ENCODE measurements around the gene LRP1B.

LRP1B gene

DNA sequence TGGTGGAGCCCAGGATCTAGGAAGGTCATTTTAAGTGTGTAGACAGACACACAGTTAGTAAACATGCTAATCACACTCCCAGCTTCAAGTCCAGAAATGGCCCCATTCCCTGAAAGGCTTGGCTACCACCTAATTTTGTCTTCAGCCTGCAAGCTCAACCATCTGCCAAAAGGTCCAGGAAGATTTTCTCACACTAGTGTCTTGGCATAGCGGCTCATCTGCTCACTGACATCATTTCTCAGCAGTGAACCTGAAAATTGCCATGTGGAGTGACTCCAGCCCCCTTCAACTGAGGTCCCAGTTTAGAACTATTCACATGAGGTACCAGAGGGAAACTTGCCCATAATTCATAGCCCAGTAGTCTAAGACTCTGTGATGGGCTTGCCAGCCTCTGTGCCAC is 748.9 kb downstream of the LRP1B start:
- no peak for DNase-seq

DNA sequence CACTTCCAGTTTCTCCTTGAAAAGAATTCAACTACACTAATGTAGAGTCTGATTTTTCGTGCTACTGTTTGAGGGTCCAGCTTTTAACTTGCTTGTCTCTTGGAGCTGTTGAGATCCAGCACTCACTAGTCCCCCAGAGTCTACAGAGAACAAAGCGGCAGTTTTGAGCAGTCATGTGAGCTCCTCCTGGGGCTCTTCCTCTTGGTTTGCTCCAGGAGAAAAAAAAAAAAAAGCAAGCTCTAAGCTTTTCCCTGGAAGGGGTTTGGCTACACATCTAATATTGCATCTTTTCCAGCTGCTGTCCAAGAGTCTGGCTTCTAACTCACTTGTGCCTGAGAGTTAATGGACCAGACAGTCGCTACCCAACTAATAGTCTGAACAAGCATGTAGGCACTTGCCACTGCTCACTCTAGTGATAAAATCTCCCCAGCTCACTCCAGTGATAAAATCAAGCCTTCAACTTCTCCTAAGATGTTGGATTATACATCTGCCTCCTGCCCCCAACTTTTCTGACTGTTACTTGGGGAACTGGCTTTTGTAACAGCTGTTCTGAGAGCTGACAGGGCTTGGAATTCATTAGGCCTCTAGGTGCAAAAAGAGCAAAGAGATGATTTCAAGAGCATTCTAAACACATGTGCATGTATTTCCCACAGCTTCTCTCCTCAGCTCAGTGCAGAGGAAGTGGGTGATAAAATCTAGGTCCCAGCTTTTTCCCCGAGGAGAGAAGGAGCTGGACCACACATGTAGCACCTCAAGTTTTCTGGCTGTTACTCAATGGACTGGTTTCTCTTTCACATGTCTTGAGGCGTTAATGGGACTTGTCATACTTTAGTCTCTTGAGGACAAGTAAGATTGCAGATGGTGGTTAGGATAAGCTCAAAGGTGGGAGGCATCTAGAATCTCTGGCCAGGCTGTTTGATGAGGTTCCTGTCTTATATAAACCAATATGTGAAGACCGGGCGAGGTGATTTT is 750.5 kb downstream of the LRP1B start:
- DNase-seq, result no peak

DNA sequence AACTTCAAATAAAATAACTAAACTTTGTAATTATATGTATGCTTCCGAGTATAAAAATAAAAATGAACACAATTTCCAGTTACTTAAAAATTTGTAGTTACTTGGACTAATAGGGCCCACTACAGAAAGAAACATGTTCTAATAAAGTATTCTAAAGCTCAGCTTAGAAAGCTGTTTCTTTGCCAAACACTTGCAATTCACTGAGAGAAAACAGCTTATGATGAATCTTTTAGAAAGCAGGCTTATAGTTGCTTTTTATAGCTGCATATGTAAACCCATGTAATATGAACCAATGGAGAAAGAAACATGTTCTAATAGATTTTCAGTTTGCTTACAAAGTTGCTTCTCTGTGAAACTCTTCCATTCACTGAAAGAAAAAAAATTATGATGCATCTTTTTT is 766.0 kb downstream of the LRP1B start:
- DNase-seq, result no peak

DNA sequence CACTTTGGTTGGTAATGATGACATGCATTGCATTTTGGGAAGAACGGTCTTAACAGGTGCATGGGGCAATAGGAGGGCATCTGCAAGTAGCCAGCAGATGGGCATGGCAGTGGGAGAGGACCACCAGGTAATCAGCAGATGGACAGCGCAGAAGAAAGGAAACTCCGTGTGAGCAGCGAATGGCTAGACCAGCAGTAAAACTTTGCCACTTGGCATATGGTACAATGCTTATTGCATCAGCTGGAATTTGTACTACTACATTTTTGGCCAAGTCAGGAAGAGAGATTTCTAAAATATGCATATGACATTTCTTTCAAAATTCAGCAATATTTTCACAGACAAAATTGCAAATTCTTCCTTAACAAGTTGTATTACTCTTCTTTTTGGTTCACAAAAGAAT is 768.5 kb downstream of the LRP1B start:
- no peak for DNase-seq

DNA sequence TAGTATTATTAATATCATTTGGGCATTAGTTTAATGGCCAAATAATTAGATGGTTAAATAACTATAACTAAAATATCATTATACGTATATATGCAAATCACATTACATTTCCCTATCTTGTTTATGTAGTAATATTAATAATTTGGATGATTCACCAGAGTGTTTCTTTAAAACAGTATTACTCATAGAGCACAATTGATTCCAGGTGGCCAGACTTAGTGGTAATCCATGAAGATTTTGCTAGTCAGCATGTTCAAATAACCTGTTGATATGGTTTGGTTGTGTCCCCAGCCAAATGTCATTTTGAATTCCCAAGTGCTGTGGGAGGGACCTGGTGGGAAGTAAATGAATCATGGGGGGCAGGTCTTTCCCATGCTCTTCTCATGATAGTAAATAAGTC is 782.3 kb downstream of the LRP1B start:
- DNase-seq, result no peak

DNA sequence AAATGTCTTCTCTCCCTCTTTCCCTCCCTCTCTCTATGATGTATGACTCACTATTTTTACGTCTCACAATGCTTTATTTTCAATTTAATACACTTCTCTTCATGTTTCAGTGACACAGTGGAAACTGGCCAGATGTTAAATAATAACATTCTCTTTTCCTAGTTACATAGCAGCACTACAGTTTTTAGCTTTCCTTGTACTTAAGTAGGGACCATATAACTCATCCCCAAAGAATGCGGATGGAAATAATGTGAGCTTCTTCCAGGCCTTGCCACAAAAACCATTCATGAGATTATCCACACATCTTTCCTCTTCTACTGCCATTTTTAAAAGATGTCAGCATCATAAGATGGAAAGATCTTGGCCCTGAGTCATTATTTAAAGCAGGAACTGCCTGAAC is 789.4 kb downstream of the LRP1B start:
- no peak for DNase-seq

DNA sequence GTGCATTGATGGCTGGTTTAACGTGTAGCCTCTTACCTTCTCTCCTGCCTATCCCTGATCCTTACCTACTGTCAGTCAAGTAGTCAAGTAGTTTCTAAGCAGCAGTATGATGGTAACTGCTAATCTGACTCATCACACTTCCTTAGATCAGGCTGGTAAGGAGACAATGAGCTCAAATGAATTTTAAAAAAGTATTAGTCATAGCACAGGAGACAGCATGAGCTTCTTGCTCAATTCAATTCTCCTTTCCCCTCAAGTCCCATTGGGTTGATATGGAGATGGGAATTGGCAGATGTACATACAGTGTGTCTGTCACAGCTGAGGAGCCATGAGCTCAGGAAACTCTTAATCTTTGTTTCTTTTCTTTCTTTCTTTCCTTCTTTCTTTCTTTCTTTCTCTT is 799.7 kb downstream of the LRP1B start:
- DNase-seq, result no peak

DNA sequence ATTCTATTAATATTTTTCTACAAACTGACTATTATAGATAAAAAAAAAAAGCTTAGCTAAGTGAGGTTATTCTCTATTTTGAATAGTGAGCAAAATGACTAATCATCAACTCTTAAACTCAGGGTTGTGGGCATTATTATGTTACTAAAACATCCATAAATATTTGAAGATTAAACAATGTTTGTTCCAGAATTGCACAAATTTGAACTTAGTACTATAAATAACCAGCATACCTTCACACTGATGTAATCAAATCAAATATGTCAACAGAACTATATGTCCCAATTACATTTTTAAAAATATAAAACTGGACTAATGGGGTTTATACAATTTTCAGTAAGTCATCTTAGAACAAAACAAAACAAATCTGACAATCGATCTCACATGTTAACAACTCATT is 800.9 kb downstream of the LRP1B start:
- DNase-seq, result no peak

DNA sequence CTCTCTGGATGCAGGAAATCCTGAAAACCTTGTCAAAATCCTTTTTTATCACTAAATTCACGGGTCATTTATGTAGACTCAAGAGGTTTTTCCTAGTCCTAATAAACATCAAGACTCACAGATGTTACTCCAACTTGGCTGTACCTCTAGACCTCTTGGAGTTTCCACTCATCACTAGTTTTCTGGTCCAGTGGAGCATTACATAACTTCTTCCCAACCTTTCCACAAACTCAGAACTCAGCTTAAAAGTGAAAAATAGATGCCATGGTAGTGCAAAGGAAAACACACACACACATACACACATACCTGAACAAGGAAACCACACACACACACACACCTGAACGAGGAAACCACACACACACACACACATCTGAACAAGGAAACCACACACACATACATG is 807.2 kb downstream of the LRP1B start:
- no peak for DNase-seq

DNA sequence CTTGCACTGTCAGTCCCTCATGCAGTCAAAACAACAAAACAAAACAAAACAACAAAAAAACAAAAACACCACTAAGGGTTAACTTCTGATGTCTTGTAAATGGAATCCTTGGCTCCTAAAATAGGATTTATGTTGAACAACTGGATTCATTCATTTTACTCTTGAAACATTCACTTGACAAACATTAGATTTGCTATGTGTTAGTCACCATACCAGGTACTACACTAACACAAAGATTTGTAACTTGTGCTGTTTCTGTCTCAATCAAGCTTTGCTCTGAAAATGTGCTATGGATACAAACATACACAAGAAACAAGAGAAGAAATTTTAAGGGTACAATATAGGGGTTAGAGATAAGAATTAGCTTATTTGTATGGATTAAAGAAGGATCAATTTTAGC is 812.8 kb downstream of the LRP1B start:
- DNase-seq, result no peak

DNA sequence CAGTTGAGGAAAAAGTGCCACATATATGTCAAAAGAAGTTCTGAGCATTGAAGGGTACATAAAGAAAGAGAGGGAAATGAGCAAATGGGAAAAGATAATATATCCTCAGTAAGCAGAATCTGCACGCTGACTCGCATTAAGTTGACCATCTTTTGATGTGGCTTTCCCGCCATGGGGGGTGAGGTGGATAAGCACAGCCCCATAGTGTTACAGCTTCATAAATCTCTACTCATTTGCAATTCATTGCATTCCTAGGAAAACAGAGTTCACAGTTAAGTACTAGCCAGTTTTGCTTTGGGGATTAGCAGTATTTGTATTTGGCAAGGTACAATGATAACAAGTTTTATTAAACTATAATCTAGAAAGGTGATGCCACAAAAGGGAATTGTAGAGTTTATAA is 814.2 kb downstream of the LRP1B start:
- DNase-seq, result no peak

DNA sequence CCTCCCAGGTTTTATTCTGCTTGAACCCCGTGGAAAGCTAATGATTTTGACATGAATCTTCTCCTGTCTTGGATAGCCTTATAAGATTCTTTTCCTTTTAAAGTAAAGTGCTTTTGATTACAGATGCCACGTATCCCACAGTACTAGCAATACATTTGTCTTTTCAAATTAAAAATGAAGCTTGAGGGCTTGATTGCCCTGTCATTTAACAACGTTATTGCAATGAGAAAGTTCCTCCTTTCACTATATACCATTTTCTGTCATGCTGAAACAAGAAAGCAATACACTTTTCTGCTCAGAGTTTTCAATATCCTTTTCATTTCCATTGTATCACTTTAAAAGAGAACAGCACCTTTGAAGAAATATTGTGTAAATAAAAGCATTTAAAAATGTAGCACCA is 814.7 kb downstream of the LRP1B start:
- no peak for DNase-seq

DNA sequence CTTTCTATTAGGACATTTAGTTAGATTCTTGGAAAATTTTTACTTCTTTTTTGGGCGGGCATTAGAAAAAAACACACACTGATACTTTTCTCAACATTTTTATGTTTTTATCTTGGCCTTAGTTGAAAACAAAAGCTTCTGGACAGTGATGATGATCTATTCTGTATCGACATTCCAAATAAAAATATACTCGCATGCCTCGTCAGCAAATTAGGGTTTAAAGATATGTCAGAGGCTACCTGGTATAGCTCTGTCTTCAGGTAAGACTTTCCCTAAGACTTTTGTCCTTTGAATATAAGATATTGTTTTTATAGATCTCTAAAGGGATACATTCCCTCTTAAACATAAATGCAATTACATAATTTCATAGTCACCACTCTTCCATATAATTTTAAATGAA is 816.8 kb downstream of the LRP1B start:
- DNase-seq, result no peak

DNA sequence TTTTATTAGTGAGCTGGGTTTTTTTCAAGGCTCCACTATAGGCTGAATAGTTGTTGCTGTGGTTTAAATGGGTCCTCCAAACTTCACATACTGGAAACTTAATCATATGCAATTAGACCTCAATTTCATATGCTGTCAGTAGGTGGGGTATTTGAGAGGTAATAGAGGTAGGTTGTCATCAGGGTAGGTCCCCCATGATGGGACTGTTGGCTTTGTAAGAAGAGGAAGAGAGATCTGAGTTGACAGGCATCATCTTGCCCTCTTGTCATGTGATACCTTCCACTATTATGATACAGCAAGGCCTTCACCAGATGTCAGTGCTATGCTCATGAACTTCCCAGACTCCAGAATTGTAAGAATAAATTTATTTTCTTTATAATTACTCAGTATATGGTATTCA is 819.4 kb downstream of the LRP1B start:
- DNase-seq, result no peak

DNA sequence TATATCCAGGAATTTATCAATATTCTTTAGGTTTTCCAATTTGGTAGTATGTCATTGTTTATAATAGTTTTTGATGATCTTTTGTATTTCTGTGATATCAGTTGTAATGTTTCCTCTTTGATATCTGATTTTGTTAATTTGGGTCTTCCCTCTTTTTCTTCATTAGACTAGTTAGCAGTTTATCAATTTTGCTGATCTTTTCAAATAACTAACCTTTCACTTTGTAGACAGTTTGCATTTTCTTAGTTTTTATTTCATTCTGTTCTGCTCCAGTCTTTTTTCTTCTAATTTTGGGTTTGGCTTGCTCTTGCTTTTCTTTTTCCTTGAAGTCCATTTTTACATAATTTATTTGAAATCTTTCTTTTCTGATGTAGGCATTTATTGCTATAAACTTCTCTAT is 824.4 kb downstream of the LRP1B start:
- DNase-seq, result no peak

DNA sequence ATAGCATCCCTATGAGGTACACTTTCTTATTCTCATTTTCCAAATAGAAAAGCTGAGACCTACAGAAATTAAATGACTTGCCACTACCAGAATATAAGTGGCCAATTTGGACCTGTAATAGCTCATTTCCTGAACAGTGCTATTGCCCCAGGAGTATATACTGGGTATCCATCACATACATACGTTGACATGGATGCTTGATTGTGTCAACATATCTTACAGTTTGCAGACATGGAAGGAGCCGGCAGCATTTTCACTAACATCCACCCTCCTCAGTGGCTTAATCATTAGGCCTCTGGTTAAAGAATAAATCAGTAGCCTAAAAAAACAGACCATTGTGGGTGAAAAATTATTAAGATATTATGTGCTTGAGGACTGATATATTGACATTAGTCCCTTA is 829.3 kb downstream of the LRP1B start:
- no peak for DNase-seq

DNA sequence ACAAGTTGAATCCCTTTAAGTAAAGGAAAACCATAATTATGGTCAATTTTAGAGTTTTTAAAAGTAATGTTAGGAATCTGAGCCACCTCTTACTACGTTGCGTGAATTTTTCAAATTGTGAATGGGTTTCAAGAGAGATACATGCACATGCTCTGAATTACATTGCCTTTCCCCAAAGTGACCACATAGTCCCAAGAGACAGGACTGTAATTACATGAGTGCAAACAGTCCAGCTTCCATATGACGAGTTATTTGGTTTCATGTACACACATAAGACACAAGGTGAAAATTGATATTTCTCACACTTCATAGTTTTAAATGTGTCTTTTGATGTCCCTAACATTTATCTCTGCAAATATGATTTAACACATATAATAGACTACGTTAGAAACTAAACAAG is 850.8 kb downstream of the LRP1B start:
- no peak for DNase-seq

DNA sequence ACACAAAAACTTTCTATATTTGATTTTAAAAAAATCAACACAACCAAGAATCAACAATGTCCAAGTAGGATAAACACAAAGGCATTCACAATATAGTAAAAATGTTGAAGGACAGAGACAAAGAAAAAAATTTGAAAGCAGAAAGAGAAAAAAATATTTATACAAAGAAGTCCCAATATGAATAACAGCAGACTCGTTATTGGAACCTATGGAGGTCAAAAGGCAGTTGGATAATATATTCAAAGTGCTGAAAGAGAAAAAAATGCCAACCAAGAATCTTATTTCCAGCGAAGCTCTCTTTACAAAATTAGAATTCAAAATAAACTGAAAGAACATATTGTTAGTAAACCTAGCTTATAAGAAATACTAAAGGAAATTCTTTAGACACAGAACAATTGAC is 859.5 kb downstream of the LRP1B start:
- DNase-seq, result no peak

DNA sequence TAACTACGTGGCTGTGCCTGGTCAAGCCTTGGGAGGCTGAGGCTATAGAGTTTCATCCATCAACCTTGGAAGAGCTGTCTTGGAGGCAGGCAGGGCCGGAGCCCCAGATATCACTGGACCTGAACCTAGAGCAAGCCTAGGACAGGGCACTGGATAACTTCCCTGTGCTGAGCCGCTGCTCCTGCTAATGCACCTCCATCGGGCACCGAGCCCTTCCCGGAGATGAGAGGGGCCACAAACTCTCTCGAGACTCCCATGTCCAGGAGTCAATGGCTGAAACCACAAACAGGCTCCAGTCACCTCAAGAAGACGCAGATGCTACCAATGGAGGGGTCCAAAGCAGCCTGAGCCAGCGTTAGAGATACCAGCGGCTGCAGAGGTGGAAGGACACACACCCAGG is 866.0 kb downstream of the LRP1B start:
- DNase-seq, result no peak

DNA sequence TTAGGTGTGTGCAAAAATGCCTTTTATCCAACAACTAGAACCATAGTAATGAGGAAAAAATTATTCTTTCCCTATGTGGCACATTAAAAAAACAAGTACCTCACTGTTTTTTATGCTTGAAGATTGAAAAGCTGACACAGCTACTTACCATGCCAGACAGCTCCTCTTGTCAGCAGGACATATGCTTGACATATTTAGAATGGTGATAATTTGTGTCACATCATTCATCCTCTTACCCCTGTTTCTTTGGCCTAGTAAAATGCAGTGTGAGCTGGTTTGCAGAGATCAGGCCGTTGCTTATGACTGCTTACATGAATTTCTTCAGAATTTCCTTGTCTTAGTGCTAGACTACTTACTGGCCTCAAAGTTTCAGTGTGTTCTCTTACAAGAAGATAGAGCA is 869.9 kb downstream of the LRP1B start:
- no peak for DNase-seq

DNA sequence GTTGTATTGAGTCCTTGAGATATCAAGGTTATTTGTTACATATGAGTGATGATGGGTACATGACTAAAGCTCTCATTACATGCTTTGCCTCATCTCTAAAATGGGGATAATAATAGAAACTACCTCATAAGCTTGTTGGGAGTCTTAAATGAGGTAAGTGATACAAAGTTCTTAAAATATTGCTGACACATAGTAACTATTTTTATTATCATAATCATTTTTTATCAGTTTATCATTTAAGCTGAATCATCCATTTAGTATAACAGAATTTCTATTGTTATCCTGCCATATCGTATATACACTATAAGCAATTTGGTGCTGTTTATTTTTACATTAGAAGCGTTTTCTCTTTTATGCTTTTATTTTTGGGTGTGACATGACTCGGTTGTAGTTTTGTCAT is 871.1 kb downstream of the LRP1B start:
- no peak for DNase-seq

DNA sequence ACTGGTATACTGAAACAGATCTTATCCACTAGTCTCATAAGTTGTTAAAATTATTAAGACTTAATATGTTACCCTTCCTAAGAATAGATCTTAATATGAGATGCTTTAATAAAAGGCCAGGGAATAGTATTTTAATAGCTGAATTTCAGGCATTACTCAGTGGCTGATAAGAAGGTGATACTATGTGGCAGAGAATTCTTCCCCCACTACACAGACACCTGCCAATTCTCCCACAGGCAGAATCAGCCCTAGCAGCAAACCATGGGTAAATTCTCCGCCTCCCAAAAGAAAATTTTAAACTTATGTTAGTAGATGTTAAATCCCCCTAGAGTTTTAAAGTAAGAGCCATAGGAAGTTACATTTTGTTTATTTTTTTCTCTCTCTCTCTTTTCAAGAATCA is 888.8 kb downstream of the LRP1B start:
- no peak for DNase-seq

DNA sequence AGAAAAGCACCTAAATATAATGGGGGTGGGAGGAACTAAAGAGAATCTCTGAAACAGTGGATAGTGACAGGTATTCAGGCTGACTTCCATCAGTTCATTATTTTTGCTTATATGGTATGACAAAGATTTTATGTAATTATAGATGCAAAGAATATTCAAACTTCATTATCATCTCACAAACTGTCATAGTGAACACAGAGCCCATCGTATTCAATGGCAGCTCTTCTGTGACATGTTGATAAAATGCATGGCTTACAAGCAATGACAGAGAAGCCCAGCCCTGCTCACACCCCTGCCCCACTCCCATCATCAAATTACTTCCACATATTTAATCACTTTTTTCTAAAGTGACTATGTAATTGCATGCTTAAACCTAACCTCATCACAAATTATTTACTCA is 904.3 kb downstream of the LRP1B start:
- no peak for DNase-seq

DNA sequence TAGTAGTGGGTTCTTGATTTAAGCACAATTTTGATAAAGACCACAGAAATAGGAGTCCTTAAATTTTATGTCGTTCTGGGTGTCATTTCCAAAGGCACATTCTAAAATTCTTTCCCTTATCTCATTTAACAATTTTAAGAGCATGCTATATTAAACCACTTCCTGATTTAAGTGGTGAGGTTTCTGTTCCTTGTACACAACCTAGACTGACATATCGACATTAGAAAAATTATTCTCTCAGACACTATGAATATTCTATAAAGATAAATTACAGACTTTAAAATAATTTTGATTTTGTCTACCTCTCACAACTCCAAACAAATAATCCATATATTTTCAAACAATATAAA is 923.8 kb downstream of the LRP1B start:
- DNase-seq, result no peak

DNA sequence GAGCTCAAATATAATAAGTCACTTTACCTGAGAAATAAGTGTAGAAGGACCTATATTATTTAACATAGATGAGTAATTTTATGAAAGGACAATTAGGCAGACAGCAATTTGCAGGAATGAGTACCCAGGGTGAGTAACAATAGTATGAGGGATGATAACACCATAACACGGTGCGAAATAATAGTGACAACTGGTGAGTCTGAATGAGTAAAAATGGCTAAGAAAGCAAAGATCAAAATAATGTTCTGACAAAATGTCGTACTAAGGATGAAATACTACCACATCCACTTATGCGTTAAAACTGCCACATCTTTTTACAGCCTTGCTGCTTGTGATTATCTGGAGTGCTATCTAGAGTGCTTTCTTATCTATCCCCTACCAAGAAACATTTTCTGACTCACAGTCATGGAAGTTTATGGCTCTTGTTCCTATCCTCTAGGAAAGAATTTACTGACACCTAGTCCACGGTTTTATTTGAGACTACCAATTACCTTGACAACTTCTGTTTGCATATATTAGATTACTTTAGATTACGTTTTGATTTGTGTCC is 929.7 kb downstream of the LRP1B start:
- DNase-seq, result no peak
